ENCODE measurements around the gene ULK1.
"Not testable (repeated sequence)": the region's sequence is repeated elsewhere in the genome, so short reads cannot be mapped to it uniquely, and the experiment has no call there.

Gene ULK1

GRCh38 chr12:131872154-131873051 lies 22.0 kb upstream of the ULK1 start:
- Histone ChIP-seq H3K4me3 (ENCODE audit: low read length) (no peak overlapping the region), H3K36me3 (ENCODE audit: control insufficient read depth, insufficient read depth, low read length) (no peaks in the 10 kb centered on the region; the same call in 1 of the 2 replicates), H3K9me3 (ENCODE audit: control insufficient read depth, insufficient read depth, low read length) (no peaks in the 10 kb centered on the region), H3K27me3 (ENCODE audit: control insufficient read depth, insufficient read depth, low read length) (no peaks in the 10 kb centered on the region), H3K4me1 (ENCODE audit: control insufficient read depth, insufficient read depth, low read length) (no peaks in the 10 kb centered on the region), H3K27ac (ENCODE audit: low read length) (no peak overlapping the region)
- no CpG with 5 or more reads among the region's 21 CpGs for WGBS (ENCODE audit: insufficient coverage, insufficient read length)
- DNase-seq (ENCODE audit: low read depth, low spot score): no peak

DNA sequence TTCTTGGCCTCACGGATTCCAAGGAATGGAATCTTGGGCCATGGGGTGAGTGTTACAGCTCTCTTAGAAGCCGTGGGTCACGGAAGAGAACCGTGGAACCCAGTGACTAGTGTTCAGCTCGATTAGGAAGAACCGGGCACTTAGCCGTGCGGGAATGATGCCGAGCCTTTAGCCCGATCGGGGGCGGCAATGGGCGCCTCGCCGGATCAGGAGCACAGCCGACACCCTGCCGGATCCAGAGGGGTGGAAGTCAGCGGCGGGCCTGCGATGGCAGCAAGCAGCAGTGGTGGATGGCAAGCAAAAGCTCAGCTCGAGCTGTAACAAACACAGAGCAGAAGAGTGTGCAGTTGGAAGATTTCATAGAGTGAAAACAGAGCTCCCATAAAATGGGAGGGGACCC lies 21.1 kb upstream of the ULK1 start:
- no peaks in the 10 kb centered on the region for H3K27me3 ChIP-seq (ENCODE audit: control insufficient read depth, insufficient read depth, low read length)
- no peaks in the 10 kb centered on the region; the same call in 1 of the 2 replicates for H3K36me3 ChIP-seq (ENCODE audit: control insufficient read depth, insufficient read depth, low read length)
- DNase-seq (ENCODE audit: low read depth, low spot score): no peak
- H3K27ac ChIP-seq (ENCODE audit: low read length): no peak overlapping the region
- no peak overlapping the region for H3K4me3 ChIP-seq (ENCODE audit: low read length)
- no CpG with 5 or more reads among the region's 21 CpGs for WGBS (ENCODE audit: insufficient coverage, insufficient read length)
- no peaks in the 10 kb centered on the region for H3K9me3 ChIP-seq (ENCODE audit: control insufficient read depth, insufficient read depth, low read length)
- no peaks in the 10 kb centered on the region for H3K4me1 ChIP-seq (ENCODE audit: control insufficient read depth, insufficient read depth, low read length)

- not testable (repeated sequence) for H3K27me3 ChIP-seq (ENCODE audit: control insufficient read depth, insufficient read depth, low read length); H3K4me1 ChIP-seq (ENCODE audit: control insufficient read depth, insufficient read depth, low read length); H3K36me3 ChIP-seq (ENCODE audit: control insufficient read depth, insufficient read depth, low read length); H3K9me3 ChIP-seq (ENCODE audit: control insufficient read depth, insufficient read depth, low read length); H3K27ac ChIP-seq (ENCODE audit: low read length); DNase-seq (ENCODE audit: low read depth, low spot score); H3K4me3 ChIP-seq (ENCODE audit: low read length)
- no CpG with 5 or more reads among the region's 6 CpGs for WGBS (ENCODE audit: insufficient coverage, insufficient read length)
These were observed 19.4 kb upstream of the ULK1 start for GRCh38 chr12:131874972-131875371.

- not testable (repeated sequence) for H3K36me3 ChIP-seq (ENCODE audit: control insufficient read depth, insufficient read depth, low read length); H3K27me3 ChIP-seq (ENCODE audit: control insufficient read depth, insufficient read depth, low read length); H3K9me3 ChIP-seq (ENCODE audit: control insufficient read depth, insufficient read depth, low read length); H3K4me1 ChIP-seq (ENCODE audit: control insufficient read depth, insufficient read depth, low read length); DNase-seq (ENCODE audit: low read depth, low spot score); H3K4me3 ChIP-seq (ENCODE audit: low read length); H3K27ac ChIP-seq (ENCODE audit: low read length)
- no CpG with 5 or more reads among the region's 10 CpGs for WGBS (ENCODE audit: insufficient coverage, insufficient read length)
These were observed 17.2 kb upstream of the ULK1 start for GRCh38 chr12:131877216-131877615.

- WGBS (ENCODE audit: insufficient coverage, insufficient read length): no CpG with 5 or more reads among the region's 3 CpGs
- DNase-seq (ENCODE audit: low read depth, low spot score); H3K4me1 ChIP-seq (ENCODE audit: control insufficient read depth, insufficient read depth, low read length): not testable (repeated sequence)
These were observed 16.0 kb upstream of the ULK1 start for GRCh38 chr12:131878436-131878835.

DNA sequence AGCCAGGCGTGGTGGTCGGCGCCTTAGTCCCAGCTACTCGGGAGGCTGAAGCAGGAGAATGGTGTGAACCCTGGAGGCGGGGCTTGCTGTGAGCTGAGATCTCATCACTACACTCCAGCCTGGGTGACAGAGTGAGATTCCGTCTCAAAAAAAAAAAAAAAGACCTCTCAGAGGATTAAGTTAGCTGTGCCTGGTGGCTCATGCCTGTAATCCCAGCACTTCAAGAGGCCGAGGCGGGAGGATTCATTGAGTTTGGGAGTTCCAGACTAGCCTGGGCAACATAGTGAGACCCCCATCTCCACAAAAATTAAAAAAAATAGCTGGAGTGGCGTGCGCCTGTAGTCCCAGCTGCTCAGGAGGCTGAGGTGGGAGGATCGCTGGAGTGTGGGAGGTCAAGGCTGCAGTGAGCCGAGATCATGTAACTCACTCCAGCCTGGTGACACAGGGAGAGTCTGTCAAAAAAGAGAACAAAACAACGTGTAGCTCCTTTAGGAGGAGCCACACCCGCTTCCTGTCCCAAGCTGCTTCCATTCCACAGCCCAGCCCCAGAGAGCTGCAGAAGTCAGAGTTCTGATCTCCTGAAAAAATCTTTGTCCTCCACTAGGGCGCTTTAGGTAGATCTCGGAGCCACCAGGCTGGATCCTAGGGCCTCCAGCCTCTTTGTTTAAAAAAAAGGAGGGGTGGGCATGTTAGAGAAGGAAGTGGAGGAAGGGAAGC lies 11.5 kb upstream of the ULK1 start:
- DNase-seq (ENCODE audit: low read depth, low spot score): no peak
- no peaks in the 10 kb centered on the region for H3K27me3 ChIP-seq (ENCODE audit: control insufficient read depth, insufficient read depth, low read length)
- no peak overlapping the region for H3K27ac ChIP-seq (ENCODE audit: low read length)
- WGBS (ENCODE audit: insufficient coverage, insufficient read length): no CpG with 5 or more reads among the region's 16 CpGs
- no peaks in the 10 kb centered on the region for H3K9me3 ChIP-seq (ENCODE audit: control insufficient read depth, insufficient read depth, low read length)
- no peak overlapping the region for H3K4me3 ChIP-seq (ENCODE audit: low read length)
- H3K4me1 ChIP-seq (ENCODE audit: control insufficient read depth, insufficient read depth, low read length): 0 out of 2 replicates have a peak, but pooled peaks cover 3% of the 10 kb centered on the region
- H3K36me3 ChIP-seq (ENCODE audit: control insufficient read depth, insufficient read depth, low read length): no peaks in the 10 kb centered on the region

More at GRCh38 chr12:131878436-131878835, 16.0 kb upstream of the ULK1 start:
- H3K9me3 ChIP-seq (ENCODE audit: control insufficient read depth, insufficient read depth, low read length); H3K27ac ChIP-seq (ENCODE audit: low read length); H3K4me3 ChIP-seq (ENCODE audit: low read length); H3K27me3 ChIP-seq (ENCODE audit: control insufficient read depth, insufficient read depth, low read length); H3K36me3 ChIP-seq (ENCODE audit: control insufficient read depth, insufficient read depth, low read length): not testable (repeated sequence)

- no peak for DNase-seq (ENCODE audit: low read depth, low spot score)
- Histone ChIP-seq H3K36me3 (ENCODE audit: control insufficient read depth, insufficient read depth, low read length) (no peaks in the 10 kb centered on the region), H3K9me3 (ENCODE audit: control insufficient read depth, insufficient read depth, low read length) (no peaks in the 10 kb centered on the region), H3K27ac (ENCODE audit: low read length) (no peak overlapping the region), H3K4me3 (ENCODE audit: low read length) (no peak overlapping the region), H3K27me3 (ENCODE audit: control insufficient read depth, insufficient read depth, low read length) (no peaks in the 10 kb centered on the region), H3K4me1 (ENCODE audit: control insufficient read depth, insufficient read depth, low read length) (0 out of 2 replicates have a peak, but pooled peaks cover 3% of the 10 kb centered on the region)
- WGBS (ENCODE audit: insufficient coverage, insufficient read length): no CpG with 5 or more reads among the region's 4 CpGs
These were observed 10.9 kb upstream of the ULK1 start for GRCh38 chr12:131883521-131883900.

DNA sequence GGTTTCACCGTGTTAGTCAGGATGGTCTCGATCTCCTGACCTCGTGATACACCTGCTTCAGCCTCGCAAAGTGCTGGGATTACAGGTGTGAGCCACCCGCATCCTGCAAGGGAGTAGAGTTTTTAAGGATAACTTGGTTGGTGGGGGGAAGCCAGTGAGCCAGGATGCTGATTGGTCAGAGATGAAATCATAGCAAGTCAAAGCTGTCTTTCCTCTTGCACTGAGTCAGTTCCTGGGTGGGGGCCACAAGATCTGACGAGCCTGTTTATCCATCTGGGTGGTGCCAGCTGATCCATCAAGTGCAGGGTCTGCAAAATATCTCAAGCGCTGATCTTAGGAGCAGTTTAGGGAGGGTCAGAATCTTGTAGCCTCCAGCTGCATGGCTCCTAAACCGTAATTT lies 9.3 kb upstream of the ULK1 start:
- WGBS (ENCODE audit: insufficient coverage, insufficient read length): no CpG with 5 or more reads among the region's 8 CpGs
- H3K27ac ChIP-seq (ENCODE audit: low read length); H3K4me1 ChIP-seq (ENCODE audit: control insufficient read depth, insufficient read depth, low read length); DNase-seq (ENCODE audit: low read depth, low spot score); H3K27me3 ChIP-seq (ENCODE audit: control insufficient read depth, insufficient read depth, low read length); H3K4me3 ChIP-seq (ENCODE audit: low read length); H3K36me3 ChIP-seq (ENCODE audit: control insufficient read depth, insufficient read depth, low read length); H3K9me3 ChIP-seq (ENCODE audit: control insufficient read depth, insufficient read depth, low read length): not testable (repeated sequence)

- no peaks in the 10 kb centered on the region for H3K27me3 ChIP-seq (ENCODE audit: control insufficient read depth, insufficient read depth, low read length)
- H3K27ac ChIP-seq (ENCODE audit: low read length): no peak overlapping the region
- H3K9me3 ChIP-seq (ENCODE audit: control insufficient read depth, insufficient read depth, low read length): no peaks in the 10 kb centered on the region
- no peaks in the 10 kb centered on the region for H3K4me1 ChIP-seq (ENCODE audit: control insufficient read depth, insufficient read depth, low read length)
- whole genome bisulfite sequencing (ENCODE audit: insufficient coverage, insufficient read length): no CpG with 5 or more reads among the region's 7 CpGs
- DNase-seq (ENCODE audit: low read depth, low spot score): no peak
- no peaks in the 10 kb centered on the region for H3K36me3 ChIP-seq (ENCODE audit: control insufficient read depth, insufficient read depth, low read length)
- H3K4me3 ChIP-seq (ENCODE audit: low read length): no peak overlapping the region
These were observed 8.8 kb upstream of the ULK1 start for GRCh38 chr12:131885543-131886057.

GRCh38 chr12:131891722-131892121 lies 2.7 kb upstream of the ULK1 start:
- not testable (repeated sequence) for DNase-seq (ENCODE audit: low read depth, low spot score); H3K4me3 ChIP-seq (ENCODE audit: low read length); H3K4me1 ChIP-seq (ENCODE audit: control insufficient read depth, insufficient read depth, low read length); H3K36me3 ChIP-seq (ENCODE audit: control insufficient read depth, insufficient read depth, low read length); H3K27ac ChIP-seq (ENCODE audit: low read length); H3K9me3 ChIP-seq (ENCODE audit: control insufficient read depth, insufficient read depth, low read length); H3K27me3 ChIP-seq (ENCODE audit: control insufficient read depth, insufficient read depth, low read length)
- WGBS (ENCODE audit: insufficient coverage, insufficient read length): no CpG with 5 or more reads among the region's 8 CpGs

Data from iPS DF 6.9 (cell line).